Endometrium (tissue), 2 donors: ENCODE measurements around the gene KRT79.
"Not testable (repeated sequence)": the region's sequence is repeated elsewhere in the genome, so short reads cannot be mapped to it uniquely, and the experiment has no call there.

Experiments
- FAIRE-seq: peaks from 2 replicates; lab custom pipeline; 2012; peaks lifted over from hg19 to GRCh38; lab: Jason Lieb, UNC
- donor health status: control.
- donor health status: control.

KRT79 gene

GRCh38 chr12:52833922-52834726, at the start of gene KRT79:
KRT79 (minus strand) TSS chr12:52834311; CDS start chr12:52834260, 51 bp downstream.
- FAIRE-seq, result no peak

DNA sequence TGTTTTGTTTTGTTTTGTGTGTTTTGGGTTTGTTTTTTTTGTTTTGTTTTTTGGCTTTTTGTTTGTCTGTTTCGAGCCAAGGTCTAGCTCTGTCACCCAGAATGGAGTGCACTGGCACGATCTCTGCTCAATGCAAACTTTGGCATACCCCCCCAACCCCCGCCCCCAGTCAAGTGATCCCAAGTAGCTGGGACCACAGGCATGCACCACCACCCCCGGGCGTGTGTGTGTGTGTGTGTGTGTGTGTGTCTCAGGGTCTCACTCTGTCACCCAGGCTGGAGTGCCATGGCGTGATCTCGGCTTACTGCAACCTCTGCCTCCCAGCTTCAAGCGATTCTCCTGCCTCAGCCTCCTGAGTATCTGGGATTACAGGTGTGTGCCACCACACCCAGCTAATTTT, 46.4 kb upstream of the KRT79 start:
- FAIRE-seq, result not testable (repeated sequence)

- FAIRE-seq, result no peak
These were observed 45.6 kb upstream of the KRT79 start for GRCh38 chr12:52879394-52880351.

DNA sequence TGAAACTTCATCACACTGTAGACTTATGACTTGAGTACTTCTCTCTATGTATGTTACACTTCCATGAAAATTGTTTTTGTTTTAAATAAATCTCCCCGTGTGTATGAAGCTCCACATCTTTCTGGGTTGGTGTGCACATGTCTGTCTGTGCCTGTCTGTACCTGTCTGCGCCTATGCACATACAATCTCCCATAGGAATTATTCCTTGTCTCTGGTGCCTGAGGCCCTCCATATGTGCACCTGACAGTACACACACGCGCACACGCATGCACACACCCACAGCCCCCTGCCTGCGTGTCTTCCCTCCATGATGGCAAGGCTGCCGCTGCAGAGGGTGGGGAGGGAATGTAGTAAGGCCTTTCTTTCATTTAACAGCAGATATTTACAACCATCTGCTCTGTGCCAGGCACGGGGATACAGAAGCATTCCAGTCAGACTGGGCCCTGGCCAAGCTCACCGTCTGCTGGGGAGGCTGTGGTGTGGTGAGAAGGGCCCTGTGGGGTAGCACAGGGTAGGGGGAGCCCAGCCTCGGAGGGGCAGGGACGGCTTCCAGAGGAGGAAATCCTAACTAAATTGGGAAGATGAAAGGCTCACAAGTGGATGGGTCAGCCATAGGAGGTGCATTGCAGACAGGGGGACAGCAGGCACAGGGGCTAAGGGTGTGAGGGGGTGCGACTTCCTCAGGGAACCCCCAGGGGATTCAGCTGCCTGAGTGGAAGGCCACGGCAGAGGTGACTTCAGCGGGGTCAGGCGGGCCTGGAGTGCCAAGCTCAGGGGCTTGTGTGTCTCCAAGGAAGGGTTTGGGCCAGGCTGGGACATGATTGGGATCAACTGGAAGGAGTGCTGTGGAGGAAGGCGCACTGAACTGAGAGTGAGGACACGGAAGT, 44.6 kb upstream of the KRT79 start:
- FAIRE-seq, result no peak

- FAIRE-seq, result no peak
These were observed 43.1 kb upstream of the KRT79 start for GRCh38 chr12:52877242-52877641.

DNA sequence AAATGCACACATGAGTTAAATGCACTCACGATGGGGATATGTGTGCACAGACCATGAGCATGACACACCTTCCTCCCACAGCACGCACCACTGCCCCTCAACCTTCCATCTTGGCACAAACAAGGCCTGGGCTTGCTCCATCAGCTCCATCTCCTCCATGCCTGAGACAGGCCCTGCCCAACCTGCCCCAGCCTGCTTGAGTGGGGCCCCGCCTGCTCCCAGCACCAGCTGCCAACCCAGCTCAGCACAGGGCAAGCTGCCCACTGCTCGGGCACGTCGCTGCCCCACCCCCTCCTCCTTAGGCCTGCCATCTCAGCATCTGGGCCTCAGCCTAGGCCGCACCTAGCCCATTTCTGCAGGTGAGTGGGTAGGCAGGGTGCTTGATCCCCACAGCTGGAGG, 42.3 kb upstream of the KRT79 start:
- FAIRE-seq, result no peak

- FAIRE-seq, result no peak
These were observed 40.7 kb upstream of the KRT79 start for GRCh38 chr12:52874573-52875435.

DNA sequence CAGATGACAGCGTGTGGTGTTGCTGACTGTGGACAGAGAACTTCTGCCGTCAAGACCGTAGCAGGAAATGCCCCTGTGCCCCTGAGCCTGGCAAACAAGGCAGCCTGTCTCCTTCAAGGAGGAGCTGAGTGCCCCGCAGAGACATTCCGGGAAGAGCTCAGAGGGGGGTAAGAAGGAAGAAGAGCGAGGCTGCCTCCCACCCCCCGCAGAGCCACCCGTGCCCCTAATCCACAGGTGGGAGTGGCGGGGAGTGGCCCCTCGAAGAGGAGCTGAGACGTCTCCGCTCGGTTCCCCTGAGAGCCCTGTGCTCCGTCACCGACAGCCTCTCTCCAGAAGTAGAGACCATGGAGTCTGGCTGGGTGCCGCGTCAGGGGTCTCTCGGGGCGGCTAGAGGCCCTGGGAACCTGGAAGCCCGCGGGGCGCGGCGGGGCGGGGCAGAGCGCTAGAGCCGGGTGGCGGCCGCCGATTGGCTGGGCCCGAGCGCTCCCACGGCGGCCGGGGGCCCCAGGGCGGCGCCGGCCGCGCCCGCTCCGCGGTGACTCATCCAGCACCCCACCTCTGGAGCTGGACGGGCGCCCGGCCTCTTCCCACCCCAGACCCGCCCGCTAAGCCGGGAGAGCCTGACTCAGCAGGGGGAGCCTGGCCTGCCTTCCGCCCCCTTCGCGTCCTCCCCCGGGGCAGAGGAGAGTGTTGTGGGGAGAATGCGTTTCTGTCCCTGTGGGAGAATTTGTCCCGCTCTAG, 39.9 kb upstream of the KRT79 start:
- no peak for FAIRE-seq

- no peak for FAIRE-seq
These were observed 39.4 kb upstream of the KRT79 start for GRCh38 chr12:52873513-52873831.

- no peak for FAIRE-seq
These were observed 38.7 kb upstream of the KRT79 start for GRCh38 chr12:52872644-52873389.

DNA sequence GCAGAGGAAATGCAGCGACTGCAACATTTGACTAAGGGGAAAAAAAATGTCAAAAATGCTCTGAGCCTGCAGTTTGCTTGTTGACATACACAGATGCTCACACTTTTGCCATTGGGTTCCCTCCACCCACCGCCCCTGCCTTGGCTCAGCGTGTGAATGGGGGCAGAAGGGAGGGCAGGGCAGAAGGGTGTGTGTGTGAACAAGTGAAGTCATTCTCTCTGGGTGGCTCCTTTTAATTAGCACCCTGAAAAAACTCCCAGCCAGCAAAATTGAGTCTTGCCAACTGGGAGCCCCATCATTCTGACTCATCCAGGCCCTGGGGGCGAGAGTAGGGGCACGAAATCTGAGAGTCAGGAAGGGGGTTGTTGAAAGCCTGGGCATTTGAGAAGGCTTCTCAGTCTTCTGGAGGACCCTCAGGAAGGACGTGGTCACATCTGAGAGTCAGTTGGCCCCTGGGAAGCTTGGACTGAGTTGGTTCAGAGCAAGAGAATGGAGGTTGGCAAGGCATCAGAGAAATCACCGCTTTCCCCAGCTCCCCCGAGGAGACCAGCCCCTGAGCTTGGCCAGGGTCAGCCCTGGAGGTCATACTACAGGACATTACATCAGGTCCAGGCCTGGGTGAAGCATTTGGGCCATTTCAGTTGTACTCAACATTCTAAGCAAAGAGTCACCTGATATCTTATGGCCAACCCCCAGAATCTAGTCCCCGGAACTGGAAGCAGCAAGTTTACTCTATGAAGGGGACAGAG, 37.4 kb upstream of the KRT79 start:
- no peak for FAIRE-seq

DNA sequence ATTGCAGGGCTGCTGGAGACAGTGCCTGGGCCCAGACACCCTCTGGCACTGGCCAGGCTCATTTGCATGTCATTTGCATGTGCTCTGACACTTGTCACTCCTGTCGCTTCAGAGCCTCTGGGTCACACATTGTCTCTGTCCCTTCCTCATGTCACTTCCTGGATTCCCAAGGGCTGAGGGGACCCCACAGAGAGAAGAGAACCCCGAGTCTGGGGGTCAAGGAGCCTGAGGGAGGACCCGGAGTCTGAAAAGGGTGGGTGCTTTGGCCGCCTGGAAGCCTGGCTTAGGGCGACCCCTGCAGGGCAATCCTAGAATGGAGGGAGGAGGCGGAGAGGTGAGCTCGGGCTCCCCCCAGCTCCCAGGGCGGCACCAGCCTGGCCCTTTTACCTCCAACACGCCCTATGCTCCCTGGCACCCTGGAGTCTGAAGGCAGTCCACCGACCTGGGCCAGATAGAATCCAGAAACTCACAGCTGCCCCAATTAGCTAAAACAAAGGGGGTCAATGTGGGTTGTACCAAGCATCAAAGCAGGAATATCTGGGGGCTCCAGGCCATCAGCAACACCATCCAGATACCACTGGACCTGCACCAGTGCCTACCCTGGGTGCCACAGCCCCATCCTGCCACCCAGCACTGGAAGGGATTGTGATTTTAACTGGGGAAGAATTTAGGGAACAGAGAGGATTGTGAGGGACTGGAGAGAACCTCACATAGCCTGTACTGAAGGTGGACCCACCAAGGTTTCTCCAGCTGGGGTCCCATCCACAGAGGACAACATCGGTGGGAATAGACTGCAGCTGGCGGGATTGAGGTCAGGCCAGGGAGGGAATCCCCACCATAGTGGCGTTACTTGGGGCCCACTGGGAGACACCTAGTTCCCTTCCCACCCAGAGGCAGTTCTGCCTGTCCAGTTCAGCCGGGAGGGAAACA, 36.5 kb upstream of the KRT79 start:
- no peak for FAIRE-seq

- no peak for FAIRE-seq
These were observed 33.5 kb upstream of the KRT79 start for GRCh38 chr12:52867642-52868041.

DNA sequence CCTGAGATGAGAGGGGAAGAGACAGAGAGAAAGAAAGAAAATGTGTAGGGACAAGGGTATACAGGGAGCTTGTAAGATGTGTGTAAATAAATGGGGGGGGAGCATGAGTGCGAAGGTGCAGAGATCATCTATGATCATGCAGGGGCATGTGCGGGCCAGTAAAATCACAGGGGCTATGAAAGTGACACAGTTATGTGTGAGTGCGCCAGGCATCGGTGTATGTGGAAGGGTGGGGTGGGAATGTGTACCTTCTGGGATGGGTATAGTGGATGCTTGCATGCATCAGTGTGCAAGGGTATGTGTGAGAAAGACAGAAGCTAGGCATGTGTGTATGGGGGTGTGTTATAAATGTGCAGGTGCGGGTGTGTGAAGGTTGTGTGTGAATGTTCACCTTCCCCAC, 33.0 kb upstream of the KRT79 start:
- FAIRE-seq, result no peak

DNA sequence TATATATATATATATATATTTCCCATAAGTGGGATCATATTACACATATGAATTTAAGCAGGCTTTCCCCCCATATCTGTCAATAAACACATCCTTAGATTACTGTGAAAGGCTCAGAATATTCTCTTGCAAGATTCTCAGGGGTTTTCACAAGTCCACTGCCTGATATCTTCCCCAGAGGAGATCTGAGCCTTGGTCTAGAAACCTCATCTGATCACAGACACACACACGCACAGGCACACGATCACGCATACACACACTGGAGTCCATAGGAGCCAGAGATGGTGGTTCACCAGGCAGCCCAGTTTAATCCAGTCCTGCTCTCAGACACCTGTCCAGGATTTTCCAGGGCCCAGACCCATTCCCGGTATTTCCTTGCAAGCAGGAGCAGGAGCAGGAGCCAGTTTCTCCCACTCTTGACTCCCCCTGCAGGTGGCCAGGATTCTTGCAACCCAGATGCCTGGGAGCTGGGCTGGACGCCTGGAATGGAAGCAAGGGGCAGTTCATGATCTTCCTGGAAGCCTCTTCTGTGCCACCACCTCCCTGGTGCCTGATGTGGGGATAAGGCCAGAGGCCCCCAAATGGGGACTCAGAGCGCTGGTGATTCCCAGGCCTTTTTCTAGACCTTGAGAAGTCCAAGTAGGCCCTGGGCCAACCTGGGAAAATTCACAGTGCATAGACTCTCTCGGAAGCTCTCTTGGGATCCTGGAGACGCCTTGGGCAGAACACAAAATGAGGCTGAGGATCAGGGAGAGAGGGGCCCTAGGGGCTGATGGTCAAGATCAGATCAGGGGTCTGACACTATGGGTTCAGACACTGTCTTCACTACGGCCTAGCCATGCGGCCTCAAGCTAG, 31.2 kb upstream of the KRT79 start:
- no peak for FAIRE-seq

GRCh38 chr12:52862023-52862422, 27.9 kb upstream of the KRT79 start:
- FAIRE-seq, result no peak

GRCh38 chr12:52861511-52861910, 27.4 kb upstream of the KRT79 start:
- FAIRE-seq, result no peak
